ENCODE data around the gene CADPS.

GRCh38 chr3:62570888-62571287 lies 304.3 kb downstream of the CADPS start:
- no peak for TF ChIP-seq CTCF (conservative IDR thresholded peaks at IDR 0.05; ENCODE audit: low read length)
- no peak for TF ChIP-seq EZH2phosphoT487 (IDR thresholded peaks at IDR 0.05; ENCODE audit: borderline replicate concordance, low read depth, low read length)

All from OCI-LY7 (cell line).